ENCODE results near the gene PLA2G2D.

The PLA2G2D gene

DNA sequence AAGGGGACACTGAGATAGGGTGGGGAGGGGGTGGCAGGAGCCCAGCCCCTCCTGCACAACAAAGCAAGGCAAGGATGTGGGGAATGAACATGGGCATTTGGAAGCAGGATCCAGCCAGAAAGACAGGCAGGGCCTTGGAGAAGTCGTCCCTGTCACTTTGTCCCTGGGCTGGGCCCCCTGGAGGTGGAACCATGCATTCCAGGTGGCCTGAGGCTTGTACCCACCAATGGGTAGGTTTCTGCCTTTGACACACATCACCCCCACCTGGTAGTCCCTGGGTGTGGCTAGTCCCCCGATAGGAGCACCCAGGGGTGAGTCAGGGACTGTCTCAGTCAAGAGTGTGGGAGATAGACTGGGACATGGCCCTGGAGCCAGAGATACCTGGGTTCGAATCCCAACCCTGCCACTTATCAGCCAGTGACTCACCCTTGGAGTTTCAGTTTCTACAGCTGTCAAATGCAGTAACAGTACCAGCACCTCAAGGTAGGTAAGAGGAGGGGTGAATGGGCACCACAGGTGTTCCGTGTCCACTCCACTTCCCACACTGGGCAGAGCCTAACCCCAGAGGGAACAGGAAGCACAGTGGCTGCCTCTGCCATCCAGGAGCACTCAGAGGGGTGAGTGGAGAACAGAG, 10.0 kb downstream of the PLA2G2D start:
- H3K9me3 ChIP-seq (ENCODE audit: control insufficient read depth, insufficient read depth, low read length) = no peaks in the 10 kb centered on the region
- H3K36me3 ChIP-seq (ENCODE audit: control insufficient read depth, insufficient read depth, low read length) = no peaks in the 10 kb centered on the region
- H3K9ac ChIP-seq (ENCODE audit: low read depth, low read length) = no peak overlapping the region
- H3K4me3 ChIP-seq (ENCODE audit: low read depth, low read length) = no peak overlapping the region
- no peaks in the 10 kb centered on the region for H3K27me3 ChIP-seq (ENCODE audit: control insufficient read depth, insufficient read depth, low read length)
- no peaks in the 10 kb centered on the region for H3K4me1 ChIP-seq (ENCODE audit: control insufficient read depth, insufficient read depth, low read length)

DNA sequence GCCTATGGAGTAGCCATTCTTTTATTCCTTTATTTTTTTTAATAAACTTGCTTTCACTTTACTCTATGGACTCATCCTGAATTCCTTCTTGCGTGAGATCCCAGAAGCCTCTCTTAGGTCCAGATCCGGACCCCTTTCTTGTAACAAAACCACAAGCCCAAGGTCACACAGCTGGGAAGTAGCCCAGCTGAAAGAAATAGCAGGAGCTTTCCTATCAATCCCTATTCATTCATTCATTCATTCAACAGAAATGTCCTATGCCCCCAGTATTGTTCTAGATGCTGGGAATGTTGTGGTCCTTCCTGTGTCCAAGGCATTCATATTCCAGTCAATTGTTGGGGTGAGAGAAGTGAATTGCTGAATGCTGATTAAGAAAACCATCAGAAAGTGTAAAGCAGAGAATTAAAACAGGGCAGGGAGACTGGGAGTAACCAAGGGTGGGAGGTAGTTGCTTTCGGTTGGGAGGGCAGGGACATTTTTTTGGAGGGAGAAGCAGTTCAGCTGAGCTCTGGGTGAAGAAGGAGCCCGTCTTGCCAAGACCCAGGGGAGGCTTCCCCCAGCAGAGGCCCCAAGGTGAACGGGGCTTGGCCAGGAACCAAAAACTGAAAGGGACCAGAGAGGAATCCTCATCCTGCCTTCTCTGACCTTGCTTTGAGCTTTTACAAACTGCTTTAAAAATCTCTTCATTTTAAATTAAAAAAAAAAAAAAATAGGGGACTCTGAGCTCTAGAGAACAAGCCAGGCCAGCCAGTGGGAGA, 10.8 kb downstream of the PLA2G2D start:
- H3K4me1 ChIP-seq (ENCODE audit: control insufficient read depth, insufficient read depth, low read length) = no peaks in the 10 kb centered on the region
- no peak overlapping the region for H3K4me3 ChIP-seq (ENCODE audit: low read depth, low read length)
- H3K9me3 ChIP-seq (ENCODE audit: control insufficient read depth, insufficient read depth, low read length) = no peaks in the 10 kb centered on the region
- H3K9ac ChIP-seq (ENCODE audit: low read depth, low read length) = no peak overlapping the region
- H3K36me3 ChIP-seq (ENCODE audit: control insufficient read depth, insufficient read depth, low read length) = no peaks in the 10 kb centered on the region
- H3K27me3 ChIP-seq (ENCODE audit: control insufficient read depth, insufficient read depth, low read length) = no peaks in the 10 kb centered on the region

DNA sequence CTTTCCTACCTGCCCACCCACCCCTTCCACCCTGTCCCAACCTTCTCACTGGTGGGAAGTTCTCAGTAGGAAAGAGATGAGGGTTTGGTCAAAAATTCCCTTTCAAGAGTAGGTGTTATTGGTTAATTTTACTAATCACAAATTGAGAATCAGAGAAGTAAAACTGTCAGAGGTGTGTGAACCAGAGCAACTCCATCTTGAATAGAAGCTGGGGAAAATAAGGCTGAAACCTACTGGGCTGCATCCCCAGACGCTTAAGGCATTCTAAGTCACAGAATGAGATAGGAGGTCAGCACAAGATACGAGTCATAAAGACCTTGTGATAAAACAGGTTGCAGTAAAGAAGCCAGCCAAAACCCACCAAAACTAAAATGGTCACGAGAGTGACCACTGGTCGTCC, 11.5 kb downstream of the PLA2G2D start:
- Histone ChIP-seq H3K9me3 (ENCODE audit: control insufficient read depth, insufficient read depth, low read length) (no peaks in the 10 kb centered on the region), H3K36me3 (ENCODE audit: control insufficient read depth, insufficient read depth, low read length) (no peaks in the 10 kb centered on the region), H3K27me3 (ENCODE audit: control insufficient read depth, insufficient read depth, low read length) (no peaks in the 10 kb centered on the region), H3K4me3 (ENCODE audit: low read depth, low read length) (no peak overlapping the region), H3K9ac (ENCODE audit: low read depth, low read length) (no peak overlapping the region), H3K4me1 (ENCODE audit: control insufficient read depth, insufficient read depth, low read length) (no peaks in the 10 kb centered on the region)

DNA sequence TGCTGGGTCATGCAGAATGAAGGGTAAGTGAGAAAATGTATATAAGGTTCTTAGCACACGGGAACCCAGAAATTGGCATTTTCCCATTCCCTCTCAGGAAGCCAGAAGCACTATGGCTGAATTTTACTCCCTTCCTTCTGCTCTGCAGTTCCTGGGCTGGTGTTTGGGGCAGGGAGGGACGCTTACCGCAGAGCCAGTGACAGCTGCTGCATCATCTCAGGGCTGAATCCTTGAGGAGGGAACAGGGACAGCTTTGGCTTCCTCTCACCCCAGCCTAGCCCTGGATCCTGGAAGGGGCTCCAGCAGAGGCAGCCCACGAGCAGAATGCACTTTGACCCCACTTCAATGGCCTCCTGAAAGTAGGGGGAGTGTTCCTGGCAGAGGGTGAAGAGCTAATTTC, 12.0 kb downstream of the PLA2G2D start:
- no peak overlapping the region for H3K4me3 ChIP-seq (ENCODE audit: low read depth, low read length)
- H3K9me3 ChIP-seq (ENCODE audit: control insufficient read depth, insufficient read depth, low read length) = no peaks in the 10 kb centered on the region
- H3K9ac ChIP-seq (ENCODE audit: low read depth, low read length) = no peak overlapping the region
- H3K4me1 ChIP-seq (ENCODE audit: control insufficient read depth, insufficient read depth, low read length) = no peaks in the 10 kb centered on the region
- no peaks in the 10 kb centered on the region for H3K36me3 ChIP-seq (ENCODE audit: control insufficient read depth, insufficient read depth, low read length)
- no peaks in the 10 kb centered on the region for H3K27me3 ChIP-seq (ENCODE audit: control insufficient read depth, insufficient read depth, low read length)

DNA sequence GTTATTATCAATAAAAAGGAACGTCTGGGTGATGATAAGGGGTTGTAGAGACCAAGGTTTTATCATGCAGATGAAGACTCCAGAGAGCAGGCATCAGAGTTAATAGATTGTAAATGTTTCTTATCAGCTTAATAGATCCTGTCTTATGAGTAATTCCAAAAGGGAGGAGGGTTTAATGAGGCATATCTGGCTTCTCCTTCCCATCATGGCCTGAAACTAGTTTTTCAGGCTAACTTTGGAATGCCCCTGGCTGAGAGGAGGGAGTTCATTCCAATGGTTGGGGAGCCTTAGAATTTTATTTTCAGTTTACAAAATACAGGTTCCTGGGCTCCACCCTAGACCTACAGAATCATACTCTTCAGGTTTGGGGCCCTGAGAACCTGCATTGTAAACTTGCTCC, 13.5 kb downstream of the PLA2G2D start:
- Histone ChIP-seq H3K9me3 (ENCODE audit: control insufficient read depth, insufficient read depth, low read length) (no peaks in the 10 kb centered on the region), H3K4me1 (ENCODE audit: control insufficient read depth, insufficient read depth, low read length) (no peaks in the 10 kb centered on the region), H3K27me3 (ENCODE audit: control insufficient read depth, insufficient read depth, low read length) (no peaks in the 10 kb centered on the region), H3K36me3 (ENCODE audit: control insufficient read depth, insufficient read depth, low read length) (no peaks in the 10 kb centered on the region), H3K4me3 (ENCODE audit: low read depth, low read length) (no peak overlapping the region), H3K9ac (ENCODE audit: low read depth, low read length) (no peak overlapping the region)

DNA sequence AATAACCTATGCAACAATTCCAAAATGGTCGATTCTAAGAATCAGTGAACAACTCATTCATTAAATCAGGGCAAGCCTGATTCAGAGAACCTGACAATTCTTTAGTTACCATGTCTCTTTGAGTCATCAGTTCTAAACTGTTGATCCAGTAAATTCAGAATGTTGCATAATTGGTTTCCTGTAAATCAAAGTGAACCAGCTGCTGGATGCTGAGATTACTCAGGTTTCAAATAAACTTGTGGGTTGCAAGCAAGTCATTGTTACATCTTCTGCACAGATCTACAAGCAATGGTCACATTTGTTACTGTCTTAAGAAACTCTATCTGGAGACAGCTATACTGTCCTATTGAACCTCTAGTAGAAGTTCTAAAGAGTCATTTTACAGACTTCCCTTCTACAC, 16.5 kb downstream of the PLA2G2D start:
- Histone ChIP-seq H3K36me3 (ENCODE audit: control insufficient read depth, insufficient read depth, low read length) (no peaks in the 10 kb centered on the region), H3K4me3 (ENCODE audit: low read depth, low read length) (no peak overlapping the region), H3K27me3 (ENCODE audit: control insufficient read depth, insufficient read depth, low read length) (no peaks in the 10 kb centered on the region), H3K4me1 (ENCODE audit: control insufficient read depth, insufficient read depth, low read length) (no peaks in the 10 kb centered on the region), H3K9me3 (ENCODE audit: control insufficient read depth, insufficient read depth, low read length) (peaks cover 3% of the 10 kb centered on the region), H3K9ac (ENCODE audit: low read depth, low read length) (no peak overlapping the region)

DNA sequence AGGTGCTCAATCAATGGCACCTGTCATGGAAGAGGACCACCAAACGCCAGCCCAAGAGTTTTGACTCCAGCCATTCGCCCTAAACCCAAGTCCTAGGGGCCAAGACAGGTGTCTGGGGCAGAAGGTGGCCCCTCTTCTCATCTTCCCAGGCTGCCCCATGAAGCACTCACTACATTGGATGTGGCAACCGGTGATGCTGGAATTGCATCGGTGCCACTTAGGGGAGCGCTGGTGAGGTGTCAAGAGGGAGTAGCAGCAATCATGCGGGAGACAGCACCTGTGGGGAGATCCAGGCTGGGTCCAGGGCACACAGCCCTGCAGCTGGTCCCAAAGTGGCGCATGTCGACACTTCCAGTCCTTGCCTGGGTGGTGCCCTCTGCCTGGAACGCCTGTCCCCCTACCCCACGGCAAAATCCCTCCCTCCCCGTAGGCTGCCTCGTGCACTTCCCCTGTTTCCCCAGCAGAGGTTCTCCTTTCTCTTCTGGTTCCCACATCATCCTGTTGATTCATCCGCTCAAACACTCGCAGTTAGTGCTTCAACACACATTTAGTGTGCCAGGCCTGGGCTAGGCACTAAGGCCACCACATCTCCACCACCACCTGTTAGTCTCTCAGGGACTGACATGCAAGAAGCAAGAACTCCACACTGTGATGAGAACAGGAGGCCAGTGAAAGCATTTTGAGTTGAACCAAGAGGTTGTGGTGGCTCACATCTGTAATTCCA, 18.5 kb downstream of the PLA2G2D start:
- Histone ChIP-seq H3K9me3 (ENCODE audit: control insufficient read depth, insufficient read depth, low read length) (peaks cover 23% of the 10 kb centered on the region), H3K27me3 (ENCODE audit: control insufficient read depth, insufficient read depth, low read length) (no peaks in the 10 kb centered on the region), H3K4me1 (ENCODE audit: control insufficient read depth, insufficient read depth, low read length) (no peaks in the 10 kb centered on the region), H3K36me3 (ENCODE audit: control insufficient read depth, insufficient read depth, low read length) (no peaks in the 10 kb centered on the region), H3K9ac (ENCODE audit: low read depth, low read length) (no peak overlapping the region), H3K4me3 (ENCODE audit: low read depth, low read length) (no peak overlapping the region)

DNA sequence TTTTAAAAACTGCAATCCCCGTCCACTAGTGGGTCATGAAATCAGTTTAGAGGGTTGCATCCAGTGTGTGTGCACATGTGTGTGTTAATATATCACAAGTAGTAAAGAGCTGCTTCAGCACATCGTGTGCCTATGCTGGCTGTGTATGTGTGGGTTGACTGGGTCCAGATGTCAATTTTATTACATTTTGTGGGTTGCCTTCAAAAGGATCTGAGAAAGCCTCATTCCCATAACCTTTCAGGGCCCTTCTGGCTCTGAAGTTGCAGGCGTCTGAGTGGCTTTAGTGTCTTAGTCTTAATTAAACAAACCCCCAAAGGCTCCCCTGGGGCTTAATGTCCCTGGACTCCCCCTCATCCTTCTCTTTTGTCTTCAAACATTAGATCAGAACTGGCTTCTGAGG, 19.8 kb downstream of the PLA2G2D start:
- peaks cover 32% of the 10 kb centered on the region for H3K9me3 ChIP-seq (ENCODE audit: control insufficient read depth, insufficient read depth, low read length)
- H3K27me3 ChIP-seq (ENCODE audit: control insufficient read depth, insufficient read depth, low read length) = no peaks in the 10 kb centered on the region
- H3K9ac ChIP-seq (ENCODE audit: low read depth, low read length) = no peak overlapping the region
- no peaks in the 10 kb centered on the region for H3K36me3 ChIP-seq (ENCODE audit: control insufficient read depth, insufficient read depth, low read length)
- H3K4me1 ChIP-seq (ENCODE audit: control insufficient read depth, insufficient read depth, low read length) = no peaks in the 10 kb centered on the region
- no peak overlapping the region for H3K4me3 ChIP-seq (ENCODE audit: low read depth, low read length)

DNA sequence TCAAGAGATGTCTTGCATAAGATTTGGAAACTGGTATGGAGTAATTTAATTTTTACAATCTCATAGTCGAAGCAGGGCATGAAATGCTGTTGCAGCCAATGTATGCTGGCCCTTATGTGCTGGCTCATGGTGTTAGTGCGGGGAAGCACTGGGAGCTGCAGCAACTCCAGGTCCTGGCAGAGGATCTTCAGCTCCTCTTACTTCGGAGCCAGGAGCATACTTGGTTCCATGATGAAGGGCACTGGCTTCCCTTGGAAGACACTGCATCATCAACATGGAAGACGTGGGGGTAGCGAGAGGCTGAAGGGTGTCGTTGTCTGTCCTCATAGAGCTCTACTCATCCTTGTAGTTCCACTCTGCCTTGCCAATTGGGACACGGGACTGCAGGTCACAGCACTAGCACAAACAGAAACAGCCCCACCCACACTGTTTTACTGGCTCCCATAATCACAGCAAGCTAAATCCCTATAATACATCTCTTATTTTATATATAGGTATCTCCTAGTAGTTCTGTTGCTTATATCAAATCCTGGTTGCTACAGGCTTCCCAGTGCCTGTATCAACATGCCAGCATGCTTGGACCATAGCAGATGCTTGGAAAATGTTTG, 22.4 kb downstream of the PLA2G2D start:
- Histone ChIP-seq H3K4me3 (ENCODE audit: low read depth, low read length) (no peak overlapping the region), H3K9me3 (ENCODE audit: control insufficient read depth, insufficient read depth, low read length) (peaks cover 38% of the 10 kb centered on the region), H3K9ac (ENCODE audit: low read depth, low read length) (no peak overlapping the region), H3K36me3 (ENCODE audit: control insufficient read depth, insufficient read depth, low read length) (no peaks in the 10 kb centered on the region), H3K4me1 (ENCODE audit: control insufficient read depth, insufficient read depth, low read length) (no peaks in the 10 kb centered on the region), H3K27me3 (ENCODE audit: control insufficient read depth, insufficient read depth, low read length) (no peaks in the 10 kb centered on the region)

DNA sequence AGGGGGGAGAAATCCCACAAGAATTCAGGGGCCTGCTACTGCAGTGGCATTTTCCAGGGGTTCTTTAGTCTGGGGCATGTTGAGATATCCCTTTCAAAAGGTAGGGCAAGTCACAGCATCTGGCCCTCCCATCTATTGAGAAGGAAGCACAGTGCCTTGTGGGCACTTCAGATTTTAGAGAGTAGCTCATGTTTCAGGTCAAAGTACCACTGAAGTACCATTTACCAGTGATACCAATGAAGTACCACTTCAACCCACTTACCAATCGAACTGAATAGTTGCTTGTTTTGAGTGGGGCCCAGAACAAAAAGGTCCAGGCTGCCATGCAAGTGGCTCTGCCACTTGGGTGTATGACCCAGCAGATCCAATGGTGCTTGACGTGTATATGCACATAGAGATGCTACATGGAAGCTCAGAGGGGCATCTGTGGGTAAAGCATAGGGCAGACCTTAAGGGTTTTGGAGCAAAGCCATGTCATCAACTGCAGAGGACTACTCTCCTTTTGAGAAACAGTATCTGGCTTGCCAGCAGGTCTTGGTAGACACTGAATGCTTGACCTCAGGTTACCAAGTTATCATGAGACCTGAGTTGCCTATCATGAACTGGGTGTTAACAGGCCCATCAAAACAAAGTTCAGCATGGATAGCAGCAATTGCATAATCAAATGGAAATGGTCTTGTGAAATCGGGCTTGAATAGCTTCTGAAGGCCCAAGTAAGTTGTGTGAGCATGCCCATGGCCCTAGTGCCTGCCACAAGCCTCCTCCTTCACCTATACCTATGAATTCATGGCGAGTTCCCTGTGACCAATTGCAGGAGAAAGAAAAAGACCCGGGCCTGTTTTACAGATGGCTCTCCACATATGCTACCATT, 23.5 kb downstream of the PLA2G2D start:
- H3K9me3 ChIP-seq (ENCODE audit: control insufficient read depth, insufficient read depth, low read length) = peaks cover 38% of the 10 kb centered on the region
- H3K36me3 ChIP-seq (ENCODE audit: control insufficient read depth, insufficient read depth, low read length) = no peaks in the 10 kb centered on the region
- no peaks in the 10 kb centered on the region for H3K27me3 ChIP-seq (ENCODE audit: control insufficient read depth, insufficient read depth, low read length)
- H3K9ac ChIP-seq (ENCODE audit: low read depth, low read length) = no peak overlapping the region
- H3K4me3 ChIP-seq (ENCODE audit: low read depth, low read length) = no peak overlapping the region
- H3K4me1 ChIP-seq (ENCODE audit: control insufficient read depth, insufficient read depth, low read length) = no peaks in the 10 kb centered on the region

DNA sequence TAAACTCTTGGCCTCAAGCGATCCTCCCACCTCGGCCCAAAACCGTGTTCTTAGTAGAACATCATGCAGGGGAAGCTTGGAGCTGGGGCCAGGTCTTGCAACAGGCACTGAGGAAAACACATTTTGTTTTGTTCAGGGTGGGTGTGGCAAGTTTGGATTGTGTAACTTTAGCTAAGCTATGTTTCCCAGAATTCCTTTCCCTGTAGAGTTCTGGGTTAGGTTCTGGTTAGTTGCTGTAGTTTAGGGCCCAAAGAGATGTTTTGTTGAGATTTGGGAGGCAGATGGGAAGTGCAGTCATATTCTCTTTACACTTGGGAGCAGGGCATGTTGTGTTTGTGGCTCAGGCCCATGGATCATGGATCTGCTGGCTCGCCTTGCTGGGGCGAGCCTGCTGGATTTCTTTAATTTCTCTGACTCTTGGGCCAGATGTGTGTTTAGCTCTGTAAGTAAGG, 25.4 kb downstream of the PLA2G2D start:
- no peak overlapping the region for H3K9ac ChIP-seq (ENCODE audit: low read depth, low read length)
- H3K4me3 ChIP-seq (ENCODE audit: low read depth, low read length) = no peak overlapping the region
- H3K27me3 ChIP-seq (ENCODE audit: control insufficient read depth, insufficient read depth, low read length) = no peaks in the 10 kb centered on the region
- H3K9me3 ChIP-seq (ENCODE audit: control insufficient read depth, insufficient read depth, low read length) = peaks cover 38% of the 10 kb centered on the region
- no peaks in the 10 kb centered on the region for H3K4me1 ChIP-seq (ENCODE audit: control insufficient read depth, insufficient read depth, low read length)
- no peaks in the 10 kb centered on the region for H3K36me3 ChIP-seq (ENCODE audit: control insufficient read depth, insufficient read depth, low read length)

All from iPS-15b (cell line).